HG03442 (cell line): ENCODE measurements around the gene CROCC.
"Not testable (repeated sequence)": the region's sequence is repeated elsewhere in the genome, so short reads cannot be mapped to it uniquely, and the experiment has no call there.

ENCODE experiments used
- ATAC-seq: cut with Tn5 transposase; IDR thresholded peaks from one replicate; pipeline ENCODE4 v1.9.1; 2021; ENCODE audit warnings: mild to moderate bottlenecking, moderate library complexity; ENCODE audit not compliant: unreplicated experiment

Gene CROCC

DNA sequence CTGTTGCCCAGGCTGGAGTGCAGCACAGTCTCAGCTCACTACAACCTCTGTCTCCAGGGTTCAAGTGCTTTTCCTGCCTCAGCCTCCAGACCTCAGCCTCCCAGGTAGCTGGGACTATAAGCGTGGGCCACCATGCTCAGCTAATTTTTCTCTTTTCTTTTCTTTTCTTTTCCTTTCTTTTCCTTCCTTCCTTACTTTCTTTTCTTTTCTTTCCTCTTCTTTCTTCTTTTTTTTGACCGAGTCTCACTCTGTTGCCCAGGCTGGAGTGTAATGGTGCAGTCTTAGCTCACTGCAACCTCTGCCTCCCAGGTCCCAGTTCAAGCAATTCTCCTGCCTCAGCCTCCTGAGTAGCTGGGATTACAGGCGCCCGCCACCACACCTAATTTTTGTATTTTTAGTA, 42.4 kb downstream of the CROCC start:
- ATAC-seq: not testable (repeated sequence)

DNA sequence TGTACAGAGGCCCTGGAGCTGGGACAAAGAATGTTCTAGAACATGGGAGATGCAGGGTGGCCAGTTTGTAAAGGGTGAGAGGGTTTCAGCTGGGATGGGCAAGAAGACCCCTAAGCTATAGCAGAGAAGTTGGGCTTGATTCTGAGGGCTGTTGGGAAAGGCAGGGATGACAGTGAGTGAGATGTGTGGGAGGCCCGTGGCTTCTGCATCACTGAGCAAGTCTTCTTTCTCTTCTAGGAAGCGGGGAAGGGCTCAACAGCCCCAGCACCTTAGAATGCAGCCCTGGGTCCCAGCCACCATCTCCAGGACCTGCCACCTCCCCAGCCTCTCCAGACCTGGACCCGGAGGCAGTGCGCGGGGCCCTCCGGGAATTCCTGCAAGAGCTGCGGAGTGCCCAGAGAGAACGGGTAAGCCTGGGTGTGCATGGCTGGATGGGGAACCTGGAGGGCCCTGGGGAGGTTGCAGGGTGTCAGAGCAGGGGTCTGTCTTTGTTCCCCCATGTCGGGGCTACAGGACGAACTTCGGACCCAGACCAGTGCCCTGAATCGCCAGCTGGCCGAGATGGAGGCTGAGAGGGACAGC, 43.8 kb downstream of the CROCC start:
- ATAC-seq: no peak

- ATAC-seq: no peak
Measured at GRCh38 chr1:16966282-16966681, 44.6 kb downstream of the CROCC start.

GRCh38 chr1:16967095-16967575, 45.4 kb downstream of the CROCC start:
- ATAC-seq: no peak

DNA sequence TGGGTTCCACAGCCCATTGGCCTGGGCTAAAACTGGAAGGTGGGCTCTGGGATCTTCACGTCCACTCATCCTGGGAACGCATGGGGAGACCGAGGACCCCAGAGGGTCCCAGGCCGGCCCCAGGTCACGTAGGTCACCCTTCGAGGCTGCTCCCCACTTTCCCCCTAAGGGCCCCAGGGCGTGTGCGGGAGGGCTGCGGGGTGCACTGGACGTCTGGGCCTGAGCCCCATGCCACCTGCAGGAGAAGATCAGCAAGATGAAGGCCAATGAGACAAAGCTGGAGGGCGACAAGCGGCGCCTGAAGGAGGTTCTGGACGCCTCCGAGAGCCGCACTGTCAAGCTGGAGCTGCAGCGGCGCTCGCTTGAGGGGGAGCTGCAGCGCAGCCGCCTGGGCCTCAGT, 46.2 kb downstream of the CROCC start:
- ATAC-seq: no peak

DNA sequence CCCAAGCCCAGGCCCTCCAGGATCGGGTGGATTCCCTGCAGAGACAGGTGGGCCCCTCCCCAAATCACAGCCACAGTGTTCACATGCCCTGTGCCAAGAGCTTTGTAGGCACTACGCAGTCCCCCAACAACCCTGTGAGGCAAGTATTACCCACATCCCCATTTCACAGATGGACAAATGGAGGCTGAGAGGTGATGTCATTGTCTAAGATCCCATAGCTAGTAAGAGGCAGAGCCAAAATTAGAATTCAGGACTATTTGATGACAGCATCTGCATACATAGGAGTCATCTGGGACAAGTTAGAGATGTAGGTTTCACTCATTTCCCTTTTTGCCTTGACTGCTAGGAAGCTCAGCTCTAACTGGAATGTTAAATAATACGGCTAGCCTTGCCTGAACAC, 46.6 kb downstream of the CROCC start:
- no peak for ATAC-seq

- no peak for ATAC-seq
Measured at GRCh38 chr1:16969057-16969611, 47.4 kb downstream of the CROCC start.

DNA sequence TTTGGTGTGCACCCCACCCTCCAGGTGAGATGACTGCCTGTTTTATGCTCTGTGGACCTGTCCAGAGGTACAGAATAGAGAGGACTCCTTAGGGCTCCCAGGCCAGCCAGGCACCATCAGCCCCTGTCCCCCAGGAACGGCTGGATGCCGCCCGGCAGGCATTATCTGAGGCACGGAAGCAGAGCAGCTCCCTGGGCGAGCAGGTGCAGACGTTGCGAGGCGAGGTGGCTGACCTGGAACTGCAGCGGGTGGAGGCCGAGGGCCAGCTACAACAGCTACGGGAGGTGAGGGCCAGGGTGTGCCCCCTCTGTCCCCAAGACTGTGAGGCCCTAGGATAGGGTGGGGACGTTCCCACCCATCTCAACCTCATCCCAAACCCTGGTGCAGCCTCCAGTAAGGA, 47.9 kb downstream of the CROCC start:
- ATAC-seq: no peak

GRCh38 chr1:16970132-16970910, 48.6 kb downstream of the CROCC start:
- ATAC-seq: no peak

- no peak for ATAC-seq
Measured at GRCh38 chr1:16971341-16972188, 49.8 kb downstream of the CROCC start.

- no peak for ATAC-seq
Measured at GRCh38 chr1:16972189-16972895, 50.6 kb downstream of the CROCC start.

DNA sequence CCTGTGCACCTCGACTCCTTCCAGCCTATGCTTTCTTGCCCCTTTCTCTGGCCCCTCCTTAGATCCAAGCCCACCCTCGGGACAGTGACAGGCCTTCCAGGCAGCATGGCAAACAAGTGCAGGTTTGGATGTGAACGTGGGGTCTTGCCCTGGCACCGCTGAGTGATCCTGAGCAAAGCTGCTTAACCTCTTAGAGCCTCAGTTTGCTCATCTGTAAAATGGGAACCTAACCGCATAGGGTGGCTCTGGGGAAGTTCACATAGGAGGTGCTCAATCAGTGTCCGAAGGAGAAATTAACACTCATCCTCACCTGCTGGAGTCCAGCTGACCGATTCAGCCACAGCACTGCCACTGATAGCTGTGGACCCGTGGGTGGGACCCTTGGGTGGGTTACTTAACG, 51.5 kb downstream of the CROCC start:
- ATAC-seq: no peak

DNA sequence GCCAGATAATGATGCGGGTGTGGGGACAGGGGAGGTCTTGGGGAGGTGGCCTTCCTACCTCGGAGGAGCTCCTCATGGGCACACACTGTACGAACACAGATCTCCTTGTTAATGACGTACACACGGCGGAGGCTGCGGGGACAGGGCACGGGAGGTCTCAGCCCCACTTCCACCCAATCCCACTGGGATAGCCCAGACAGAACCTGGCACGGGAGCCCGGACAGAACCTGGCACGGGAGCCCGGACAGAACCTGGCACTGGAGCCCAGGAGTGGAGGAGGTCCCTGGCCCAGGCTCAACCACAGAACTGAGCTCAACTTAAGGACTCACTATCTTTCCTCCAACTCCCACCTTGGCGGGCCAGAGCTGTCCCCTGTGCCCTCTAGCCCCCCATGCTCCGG, 53.5 kb downstream of the CROCC start:
- ATAC-seq: no peak

GRCh38 chr1:16975838-16976237, 54.1 kb downstream of the CROCC start:
- ATAC-seq: no peak

GRCh38 chr1:16976966-16977365, 55.2 kb downstream of the CROCC start:
- no peak for ATAC-seq

DNA sequence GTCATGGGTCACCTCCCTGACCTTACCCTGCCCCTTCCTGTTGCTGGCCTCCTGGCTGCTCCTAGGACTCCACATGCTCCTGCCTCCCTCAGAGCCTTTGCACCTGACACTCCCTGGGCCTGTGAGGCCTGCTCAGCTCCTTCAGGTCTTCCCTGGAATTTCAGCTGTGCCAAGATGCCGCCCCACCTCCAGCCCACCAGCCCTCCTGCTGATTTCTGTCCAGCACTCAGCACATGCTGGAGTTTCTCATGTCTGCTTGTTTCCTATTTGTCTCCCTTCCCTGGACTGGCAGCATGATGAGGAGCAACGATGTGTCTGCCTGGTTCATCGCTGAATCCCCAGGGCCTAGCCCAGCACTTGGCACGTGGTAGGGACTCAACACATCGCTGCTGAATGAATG, 55.6 kb downstream of the CROCC start:
- ATAC-seq: no peak

- no peak for ATAC-seq
Measured at GRCh38 chr1:16978139-16978538, 56.4 kb downstream of the CROCC start.

DNA sequence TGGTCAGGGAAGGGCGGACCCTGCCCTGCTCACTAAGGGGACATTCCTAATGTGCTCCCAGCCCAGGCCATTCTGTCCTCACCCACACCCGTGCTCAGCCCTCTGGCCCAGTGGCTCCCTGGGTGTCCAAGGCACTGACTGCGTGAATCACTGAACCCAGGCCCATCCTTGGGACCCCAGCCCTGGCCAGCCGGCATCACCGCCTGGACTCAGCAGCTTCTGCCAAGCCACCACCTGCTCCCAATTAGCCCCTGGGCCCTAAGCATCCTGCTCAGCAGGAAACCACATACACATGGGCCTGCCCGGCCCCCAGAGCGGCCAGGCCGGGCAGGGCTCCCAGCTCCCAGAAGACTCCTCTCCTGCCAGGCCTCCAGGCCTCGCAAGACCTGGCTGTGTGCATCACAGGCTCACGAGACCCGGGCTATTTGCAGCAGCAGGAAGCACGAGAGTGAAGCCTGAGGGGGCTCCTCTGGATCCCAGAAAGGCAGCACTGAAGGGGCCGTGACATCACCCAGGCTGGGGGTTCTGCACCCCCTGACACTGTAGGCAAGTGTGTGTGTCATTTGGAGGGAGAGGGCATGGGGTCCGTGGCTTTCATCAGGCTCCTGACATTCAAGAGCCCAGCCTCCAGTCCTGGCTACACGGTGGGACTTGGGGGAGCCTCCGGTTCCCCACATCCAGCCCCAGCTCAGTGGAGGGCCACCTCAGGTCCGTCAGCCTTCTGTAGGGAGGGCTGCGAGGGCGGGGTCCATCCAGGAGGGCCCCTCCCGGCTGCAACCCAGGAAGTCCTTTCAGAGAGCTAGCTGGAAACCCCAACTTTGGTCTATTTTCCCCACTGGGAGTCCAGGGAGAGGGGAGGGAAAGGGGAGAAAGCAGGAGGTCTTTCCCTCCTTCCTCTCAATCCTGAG, 57.1 kb downstream of the CROCC start:
- no peak for ATAC-seq

GRCh38 chr1:16979475-16980327, 58.0 kb downstream of the CROCC start:
- ATAC-seq: no peak
